Measurements from ENCODE around the gene SH2D5.

SH2D5 gene

DNA sequence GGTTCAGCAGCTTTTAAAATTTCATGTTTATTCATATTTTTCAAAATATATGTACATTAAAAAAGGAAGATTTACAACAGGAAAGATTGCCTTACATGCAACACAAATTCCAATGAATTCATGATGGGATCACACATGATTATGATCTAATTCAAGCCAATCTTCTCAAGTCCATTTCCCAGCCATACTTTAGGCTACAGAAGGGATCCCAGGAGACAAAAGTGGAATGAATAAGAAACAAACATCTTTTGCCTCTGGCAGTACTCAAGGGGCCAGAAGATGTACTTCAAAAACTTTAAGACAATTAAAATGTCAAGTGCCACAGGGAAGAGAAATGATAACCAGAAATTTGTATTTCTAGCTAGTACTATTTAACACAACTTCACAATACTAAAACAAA is 10.2 kb upstream of the SH2D5 start:
- no peak for DNase-seq
- TF ChIP-seq, protein P1, sequence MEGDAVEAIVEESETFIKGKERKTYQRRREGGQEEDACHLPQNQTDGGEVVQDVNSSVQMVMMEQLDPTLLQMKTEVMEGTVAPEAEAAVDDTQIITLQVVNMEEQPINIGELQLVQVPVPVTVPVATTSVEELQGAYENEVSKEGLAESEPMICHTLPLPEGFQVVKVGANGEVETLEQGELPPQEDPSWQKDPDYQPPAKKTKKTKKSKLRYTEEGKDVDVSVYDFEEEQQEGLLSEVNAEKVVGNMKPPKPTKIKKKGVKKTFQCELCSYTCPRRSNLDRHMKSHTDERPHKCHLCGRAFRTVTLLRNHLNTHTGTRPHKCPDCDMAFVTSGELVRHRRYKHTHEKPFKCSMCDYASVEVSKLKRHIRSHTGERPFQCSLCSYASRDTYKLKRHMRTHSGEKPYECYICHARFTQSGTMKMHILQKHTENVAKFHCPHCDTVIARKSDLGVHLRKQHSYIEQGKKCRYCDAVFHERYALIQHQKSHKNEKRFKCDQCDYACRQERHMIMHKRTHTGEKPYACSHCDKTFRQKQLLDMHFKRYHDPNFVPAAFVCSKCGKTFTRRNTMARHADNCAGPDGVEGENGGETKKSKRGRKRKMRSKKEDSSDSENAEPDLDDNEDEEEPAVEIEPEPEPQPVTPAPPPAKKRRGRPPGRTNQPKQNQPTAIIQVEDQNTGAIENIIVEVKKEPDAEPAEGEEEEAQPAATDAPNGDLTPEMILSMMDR (IDR thresholded peaks at IDR 0.05; ENCODE audit: borderline replicate concordance, extremely low read depth, low read length, poor library complexity, severe bottlenecking) = no peak
- TF ChIP-seq EZH2 (IDR thresholded peaks at IDR 0.05; ENCODE audit: borderline replicate concordance, low read depth, low read length, severe bottlenecking) = no peak
- Histone ChIP-seq H2AFZ (ENCODE audit: low read depth, low read length) (no peak overlapping the region), H3K9ac (ENCODE audit: low read depth, low read length) (no peak overlapping the region), H3K36me3 (ENCODE audit: insufficient read depth, low read length) (peaks cover 96% of the 10 kb centered on the region), H4K20me1 (ENCODE audit: insufficient read depth, low read length) (peaks cover 8% of the 10 kb centered on the region; the same call in 1 of the 2 replicates), H3K4me1 (ENCODE audit: insufficient read depth, low read length) (no peaks in the 10 kb centered on the region), H3K9me3 (ENCODE audit: insufficient read depth, low read length, severe bottlenecking) (no peaks in the 10 kb centered on the region), H3K27ac (ENCODE audit: low read length) (no peak overlapping the region), H3K4me2 (ENCODE audit: insufficient read depth, low read length) (no peak overlapping the region), H3K79me2 (ENCODE audit: insufficient read depth, low read length) (no peaks in the 10 kb centered on the region), H3K4me3 (ENCODE audit: low read depth in 1 of 2, low read length in 2 of 2) (no peak overlapping the region), H3K27me3 (ENCODE audit: insufficient read depth, low read length, poor library complexity) (no peaks in the 10 kb centered on the region)
- ATAC-seq (ENCODE audit: insufficient read depth, low read depth) = no peak

DNA sequence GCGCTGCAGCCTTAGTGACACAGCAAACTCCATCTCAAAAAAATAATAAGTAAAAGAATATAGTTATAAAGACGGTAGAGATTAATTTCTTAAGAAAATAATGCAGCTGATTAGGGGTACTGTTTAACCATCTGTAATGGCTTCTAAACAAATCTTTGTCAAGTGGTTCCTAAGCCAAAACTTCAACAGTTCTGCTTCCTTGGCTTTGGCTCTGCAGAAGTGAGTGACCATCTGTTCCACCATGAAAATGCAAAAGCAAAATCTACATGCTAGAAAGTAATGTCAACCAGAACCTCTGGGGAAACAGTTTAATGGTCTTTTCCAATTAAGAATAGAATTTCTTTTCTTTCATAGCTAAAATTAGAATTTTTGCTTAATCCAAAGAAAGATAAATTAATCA is 8.3 kb upstream of the SH2D5 start:
- H3K4me2 ChIP-seq (ENCODE audit: insufficient read depth, low read length) = no peak overlapping the region
- peaks cover 81% of the 10 kb centered on the region for H3K36me3 ChIP-seq (ENCODE audit: insufficient read depth, low read length)
- no peak overlapping the region for H2AFZ ChIP-seq (ENCODE audit: low read depth, low read length)
- H3K9ac ChIP-seq (ENCODE audit: low read depth, low read length) = no peak overlapping the region
- no peaks in the 10 kb centered on the region for H3K9me3 ChIP-seq (ENCODE audit: insufficient read depth, low read length, severe bottlenecking)
- no peak overlapping the region for H3K27ac ChIP-seq (ENCODE audit: low read length)
- no peaks in the 10 kb centered on the region for H3K27me3 ChIP-seq (ENCODE audit: insufficient read depth, low read length, poor library complexity)
- no peaks in the 10 kb centered on the region for H3K79me2 ChIP-seq (ENCODE audit: insufficient read depth, low read length)
- H3K4me3 ChIP-seq (ENCODE audit: low read depth in 1 of 2, low read length in 2 of 2) = no peak overlapping the region
- no peak for TF ChIP-seq EZH2 (IDR thresholded peaks at IDR 0.05; ENCODE audit: borderline replicate concordance, low read depth, low read length, severe bottlenecking)
- TF ChIP-seq, protein P1 (IDR thresholded peaks at IDR 0.05; ENCODE audit: borderline replicate concordance, extremely low read depth, low read length, poor library complexity, severe bottlenecking) = no peak
- H3K4me1 ChIP-seq (ENCODE audit: insufficient read depth, low read length) = no peaks in the 10 kb centered on the region
- ATAC-seq (ENCODE audit: insufficient read depth, low read depth) = no peak
- no peak for DNase-seq
- peaks cover 13% of the 10 kb centered on the region; the same call in 1 of the 2 replicates for H4K20me1 ChIP-seq (ENCODE audit: insufficient read depth, low read length)

DNA sequence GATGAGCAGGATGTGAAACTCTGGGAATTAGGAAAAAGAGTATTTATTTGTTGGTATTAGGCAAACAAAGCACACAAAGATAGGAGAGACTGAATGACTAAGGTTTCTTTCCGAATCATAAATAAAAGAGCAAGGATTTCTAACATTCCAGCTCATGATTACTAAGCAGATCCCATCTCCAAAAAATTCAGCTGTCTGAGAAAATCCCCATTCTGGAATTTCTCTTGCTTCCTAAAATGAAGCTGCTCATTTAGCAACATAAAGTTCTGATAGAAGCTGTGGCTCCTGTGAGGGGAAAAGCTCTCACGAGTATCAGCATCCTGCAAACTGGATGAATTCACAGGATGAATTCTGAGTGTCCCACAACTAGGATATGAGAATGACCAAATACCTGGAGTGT is 6.7 kb upstream of the SH2D5 start:
- Histone ChIP-seq H3K4me2 (ENCODE audit: insufficient read depth, low read length) (no peak overlapping the region), H3K9ac (ENCODE audit: low read depth, low read length) (no peak overlapping the region), H3K9me3 (ENCODE audit: insufficient read depth, low read length, severe bottlenecking) (no peaks in the 10 kb centered on the region), H3K79me2 (ENCODE audit: insufficient read depth, low read length) (no peaks in the 10 kb centered on the region), H3K27me3 (ENCODE audit: insufficient read depth, low read length, poor library complexity) (no peaks in the 10 kb centered on the region), H3K27ac (ENCODE audit: low read length) (no peak overlapping the region), H4K20me1 (ENCODE audit: insufficient read depth, low read length) (peaks cover 14% of the 10 kb centered on the region; the same call in 1 of the 2 replicates), H2AFZ (ENCODE audit: low read depth, low read length) (no peak overlapping the region), H3K36me3 (ENCODE audit: insufficient read depth, low read length) (peaks cover 66% of the 10 kb centered on the region), H3K4me3 (ENCODE audit: low read depth in 1 of 2, low read length in 2 of 2) (no peak overlapping the region), H3K4me1 (ENCODE audit: insufficient read depth, low read length) (no peaks in the 10 kb centered on the region)
- ATAC-seq (ENCODE audit: insufficient read depth, low read depth) (no peak), DNase-seq (no peak)
- TF ChIP-seq, protein P1 (IDR thresholded peaks at IDR 0.05; ENCODE audit: borderline replicate concordance, extremely low read depth, low read length, poor library complexity, severe bottlenecking) = no peak
- no peak for TF ChIP-seq EZH2 (IDR thresholded peaks at IDR 0.05; ENCODE audit: borderline replicate concordance, low read depth, low read length, severe bottlenecking)
